Kidney (tissue), 14 donors: Measurements from ENCODE around the gene EHBP1. TPM values are rescaled to one million over a fixed set of nuclear protein-coding genes. Genes with fewer than 3 reads are reported as not detected.

Source experiments
- DNase-seq, 5 donors: peaks; one replicate each; pipeline ENCODE4 v3.0.0-alpha.2; 2013 to 2020
- FAIRE-seq: peaks from 2 replicates; lab custom pipeline; 2012; peaks lifted over from hg19 to GRCh38; lab: Jason Lieb, UNC
- H3K27ac ChIP-seq, 2 donors: one replicate each; pipeline ENCODE4 v1.7.0; 2013; ENCODE audit warnings: low read depth in 2 of 2, low read length in 2 of 2, inconsistent platforms in 1 of 2
- H3K27me3 ChIP-seq: one replicate; pipeline ENCODE4 v1.7.1; 2013; ENCODE audit warnings: low read length, inconsistent platforms; ENCODE audit not compliant: control insufficient read depth, insufficient read depth
- H3K36me3 ChIP-seq, 3 donors: one replicate each; pipeline versions ENCODE4 v1.7.0 to v1.7.1; 2013; ENCODE audit warnings: low read length in 3 of 3, control low read depth in 1 of 3, inconsistent platforms in 1 of 3; ENCODE audit not compliant: insufficient read depth in 3 of 3, control insufficient read depth in 2 of 3
- H3K4me1 ChIP-seq, 3 donors: one replicate each; pipeline versions ENCODE4 v1.7.0 to v1.7.1; 2013; ENCODE audit warnings: low read length in 3 of 3, inconsistent platforms in 1 of 3, low read depth in 1 of 3; ENCODE audit not compliant: control insufficient read depth in 2 of 3, insufficient read depth in 2 of 3
- H3K4me3 ChIP-seq, 3 donors: one replicate each; pipeline versions ENCODE4 v1.7.0 to v1.8.1; 2013; ENCODE audit warnings: low read length in 3 of 3, control low read depth in 1 of 3, inconsistent platforms in 1 of 3
- H3K9ac ChIP-seq, 3 donors: one replicate each; pipeline versions ENCODE4 v1.7.0 to v1.7.1; 2013; ENCODE audit warnings: low read length in 3 of 3, control low read depth in 1 of 3, inconsistent platforms in 1 of 3
- H3K9me3 ChIP-seq, 3 donors: one replicate each; pipeline versions ENCODE4 v1.7.0 to v1.7.1; 2013; ENCODE audit warnings: low read length in 3 of 3, control low read depth in 1 of 3, inconsistent platforms in 1 of 3; ENCODE audit not compliant: control insufficient read depth in 2 of 3, insufficient read depth in 1 of 3
- intact Hi-C: fragments of 100-400 bp; cut with DNase I; formaldehyde crosslinking; loops from one replicate; pipeline ENCODE4 v1.11.1; 2022
- polyA plus RNA-seq: library from polyadenylated mRNA; stranded (reverse); fragments of 350-450 nt; fragmentation: Illumina TruSeq; extraction: RNeasy Lipid Tissue Mini Kit (QIAGEN cat#74804); gene quantifications from one replicate; pipeline ENCODE4 v1.2.3, GENCODE V29; 2014; ENCODE audit warnings: low read depth, low replicate concordance; ENCODE audit not compliant: insufficient read depth
- total RNA-seq: library from RNA; stranded (reverse); fragmentation: NEBNext Ultra II Directional; extraction: Animal tissue kit (Norgen Biotek cat#: 25700); gene quantifications from one replicate; pipeline ENCODE4 v1.2.1, GENCODE V29; 2021
- TF ChIP-seq, protein P1 (sequence below): IDR thresholded peaks from 3 replicates; pipeline ENCODE4 v1.5.1; 2012; ENCODE audit warnings: mild to moderate bottlenecking, moderate library complexity, borderline replicate concordance; ENCODE audit not compliant: insufficient read depth; ENCODE audit errors: extremely low read depth
- donor health status: control.
- donor health status: control.
- donor health status: control.
- donor health status: control.
- donor health status: control.
- donor health status: DM: yes; HTN: yes; CAD: no.
- donor health status: Normal renal cell carcinoma (clear cell type).

Gene EHBP1
- total and polyA plus RNA-seq, 2 donors from 2014 or later, result 12.5 to 42.7 TPM

DNA sequence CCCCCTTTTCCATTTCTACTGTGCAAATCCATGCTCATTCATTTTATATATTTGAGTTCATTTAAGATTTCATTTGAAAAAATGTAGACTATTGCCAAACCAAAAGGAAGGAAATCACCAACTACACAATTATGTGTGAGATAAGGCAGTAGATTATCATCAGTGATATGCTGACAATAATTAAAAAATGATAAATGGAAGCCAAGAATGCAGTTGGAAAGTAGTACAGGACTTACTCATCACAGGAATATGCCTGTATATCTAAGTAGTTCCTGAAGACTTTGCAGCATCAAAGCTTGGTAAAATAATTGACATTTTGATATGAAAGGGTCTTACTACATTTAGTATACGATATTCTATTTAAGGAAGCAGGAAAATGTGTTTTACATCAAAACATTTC, 179.0 kb downstream of the EHBP1 start:
- intact Hi-C loops, result no loop called here
- no peaks in the 10 kb centered on the region for H3K4me1 ChIP-seq
- no peak for FAIRE-seq
- TF ChIP-seq, protein P1, sequence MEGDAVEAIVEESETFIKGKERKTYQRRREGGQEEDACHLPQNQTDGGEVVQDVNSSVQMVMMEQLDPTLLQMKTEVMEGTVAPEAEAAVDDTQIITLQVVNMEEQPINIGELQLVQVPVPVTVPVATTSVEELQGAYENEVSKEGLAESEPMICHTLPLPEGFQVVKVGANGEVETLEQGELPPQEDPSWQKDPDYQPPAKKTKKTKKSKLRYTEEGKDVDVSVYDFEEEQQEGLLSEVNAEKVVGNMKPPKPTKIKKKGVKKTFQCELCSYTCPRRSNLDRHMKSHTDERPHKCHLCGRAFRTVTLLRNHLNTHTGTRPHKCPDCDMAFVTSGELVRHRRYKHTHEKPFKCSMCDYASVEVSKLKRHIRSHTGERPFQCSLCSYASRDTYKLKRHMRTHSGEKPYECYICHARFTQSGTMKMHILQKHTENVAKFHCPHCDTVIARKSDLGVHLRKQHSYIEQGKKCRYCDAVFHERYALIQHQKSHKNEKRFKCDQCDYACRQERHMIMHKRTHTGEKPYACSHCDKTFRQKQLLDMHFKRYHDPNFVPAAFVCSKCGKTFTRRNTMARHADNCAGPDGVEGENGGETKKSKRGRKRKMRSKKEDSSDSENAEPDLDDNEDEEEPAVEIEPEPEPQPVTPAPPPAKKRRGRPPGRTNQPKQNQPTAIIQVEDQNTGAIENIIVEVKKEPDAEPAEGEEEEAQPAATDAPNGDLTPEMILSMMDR, result no peak
- H3K4me3 ChIP-seq, result no peak overlapping the region
- no peak overlapping the region for H3K9ac ChIP-seq
- peaks cover 0 to 4% (median 0%) of the 10 kb centered on the region in 3 donors for H3K36me3 ChIP-seq
- H3K9me3 ChIP-seq, result no peaks in the 10 kb centered on the region
- DNase-seq, result no peak
- H3K27ac ChIP-seq, result no peak overlapping the region
- H3K27me3 ChIP-seq, result no peaks in the 10 kb centered on the region

DNA sequence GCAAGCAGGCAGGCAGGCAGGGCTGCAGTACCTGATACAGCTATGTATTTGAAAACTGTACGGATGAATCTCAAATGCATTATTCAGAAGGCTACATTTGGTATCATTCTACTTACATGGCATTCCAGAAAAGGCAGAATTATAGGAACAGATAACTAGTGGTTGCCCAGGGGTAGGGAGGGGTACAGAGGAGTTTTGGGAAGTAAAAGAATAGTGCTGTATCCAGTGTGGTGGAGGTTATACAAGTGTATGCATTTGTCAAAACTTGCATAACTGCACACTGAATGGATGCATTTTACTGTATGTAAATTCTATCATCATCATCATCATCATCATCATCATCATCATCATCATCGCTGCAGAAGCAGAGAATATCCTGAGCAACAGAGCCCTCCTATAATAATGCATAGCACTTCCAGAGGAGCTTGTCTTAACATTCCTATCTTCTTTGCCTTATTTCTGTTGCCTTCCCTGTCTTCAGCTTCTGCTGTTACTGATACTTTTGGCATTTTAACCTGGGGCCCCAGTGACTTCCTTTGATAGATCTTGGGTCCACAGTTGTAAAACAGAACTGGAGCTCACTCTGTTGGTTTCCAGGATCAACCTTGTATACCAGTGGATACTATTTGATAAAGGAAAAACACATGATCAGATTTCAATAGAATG, 189.6 kb downstream of the EHBP1 start:
- Histone ChIP-seq H3K27ac (no peak overlapping the region), H3K9ac (no peak overlapping the region), H3K4me1 (no peaks in the 10 kb centered on the region), H3K4me3 (no peak overlapping the region), H3K36me3 (no peaks in the 10 kb centered on the region), H3K27me3 (no peaks in the 10 kb centered on the region), H3K9me3 (no peaks in the 10 kb centered on the region)
- TF ChIP-seq, protein P1, result no peak
- DNase-seq (no peak), FAIRE-seq (no peak)
- intact Hi-C loops, result no loop called here

DNA sequence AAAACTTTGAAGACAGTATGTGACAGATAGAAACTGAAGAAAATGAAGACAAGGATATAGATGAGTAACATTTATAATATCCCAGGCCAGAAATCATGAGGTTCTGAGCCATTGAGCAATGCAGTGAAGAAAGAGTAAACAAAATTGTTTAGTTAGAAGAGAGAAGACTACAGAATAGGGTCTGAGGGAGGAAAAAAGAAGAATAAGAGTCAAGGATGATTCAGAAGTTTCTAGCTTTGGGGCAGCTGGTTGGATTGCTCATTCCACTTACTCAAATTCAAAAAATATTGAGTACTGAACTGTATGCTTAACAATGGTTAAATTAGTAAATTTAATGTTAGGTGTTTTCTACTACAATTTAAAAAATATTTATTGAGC, 190.1 kb downstream of the EHBP1 start:
- TF ChIP-seq, protein P1, result no peak
- H3K27me3 ChIP-seq, result no peaks in the 10 kb centered on the region
- FAIRE-seq (no peak), DNase-seq (no peak)
- H3K9ac ChIP-seq, result no peak overlapping the region
- H3K9me3 ChIP-seq, result no peaks in the 10 kb centered on the region
- no peak overlapping the region for H3K4me3 ChIP-seq
- no peaks in the 10 kb centered on the region for H3K4me1 ChIP-seq
- no peak overlapping the region for H3K27ac ChIP-seq
- H3K36me3 ChIP-seq, result no peaks in the 10 kb centered on the region
- intact Hi-C loops, result no loop called here
